Measurements from ENCODE around the gene UHMK1.

- TF ChIP-seq POLR2A (IDR thresholded peaks at IDR 0.05): no peak
- TF ChIP-seq CTCF (IDR thresholded peaks at IDR 0.05): no peak
Measured at GRCh38 chr1:162543228-162543627, 45.6 kb downstream of the UHMK1 start.
